ENCODE measurements around the gene AP2M1. TPM values are rescaled to one million over a fixed set of nuclear protein-coding genes. Genes with fewer than 3 reads are reported as not detected.

Gene AP2M1
- total RNA-seq, 1 experiment from 2014 or later: 335 TPM

- intact Hi-C loops (cut with micrococcal nuclease; ENCODE audit: unreplicated experiment) (no loop called here), in situ Hi-C loops (cut with HindIII; ENCODE audit: low pct_unique_long_range_greater_than_20kb, low sequenced_read_pairs) (no loop called here)
- H3K9me3 ChIP-seq (ENCODE audit: control insufficient read depth, insufficient read depth, low read depth, low read length): no peaks in the 10 kb centered on the region
- ATAC-seq (peak; percentile 95), DNase-seq (ENCODE audit: low read depth, low spot score) (peak; percentile 97)
- peak overlapping the region; percentile 92 for H3K27ac ChIP-seq (ENCODE audit: low read length)
- peaks cover 15% of the 10 kb centered on the region for H3K4me1 ChIP-seq (ENCODE audit: control insufficient read depth, insufficient read depth, low read length)
- TSS peak; percentile 97 for BruUV-seq (replicated peaks)
- CTCF ChIA-PET: interaction anchor here (0.5 to 1.0 kb wide), 3 partner anchors 10 to 283 kb away, joined by 3 to 6 read pairs (median 4); no protein-coding TSS in a partner anchor
- H3K27me3 ChIP-seq (ENCODE audit: control insufficient read depth, insufficient read depth, low read length): no peaks in the 10 kb centered on the region
- TF ChIP-seq, protein P1, sequence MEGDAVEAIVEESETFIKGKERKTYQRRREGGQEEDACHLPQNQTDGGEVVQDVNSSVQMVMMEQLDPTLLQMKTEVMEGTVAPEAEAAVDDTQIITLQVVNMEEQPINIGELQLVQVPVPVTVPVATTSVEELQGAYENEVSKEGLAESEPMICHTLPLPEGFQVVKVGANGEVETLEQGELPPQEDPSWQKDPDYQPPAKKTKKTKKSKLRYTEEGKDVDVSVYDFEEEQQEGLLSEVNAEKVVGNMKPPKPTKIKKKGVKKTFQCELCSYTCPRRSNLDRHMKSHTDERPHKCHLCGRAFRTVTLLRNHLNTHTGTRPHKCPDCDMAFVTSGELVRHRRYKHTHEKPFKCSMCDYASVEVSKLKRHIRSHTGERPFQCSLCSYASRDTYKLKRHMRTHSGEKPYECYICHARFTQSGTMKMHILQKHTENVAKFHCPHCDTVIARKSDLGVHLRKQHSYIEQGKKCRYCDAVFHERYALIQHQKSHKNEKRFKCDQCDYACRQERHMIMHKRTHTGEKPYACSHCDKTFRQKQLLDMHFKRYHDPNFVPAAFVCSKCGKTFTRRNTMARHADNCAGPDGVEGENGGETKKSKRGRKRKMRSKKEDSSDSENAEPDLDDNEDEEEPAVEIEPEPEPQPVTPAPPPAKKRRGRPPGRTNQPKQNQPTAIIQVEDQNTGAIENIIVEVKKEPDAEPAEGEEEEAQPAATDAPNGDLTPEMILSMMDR (IDR thresholded peaks at IDR 0.05): no peak
- 0 out of 2 replicates have a peak, but pooled peaks have one; percentile 17 for TF ChIP-seq TCF7L2 (IDR thresholded peaks at IDR 0.05; ENCODE audit: low read depth, low read length)
- TF ChIP-seq, protein P2, sequence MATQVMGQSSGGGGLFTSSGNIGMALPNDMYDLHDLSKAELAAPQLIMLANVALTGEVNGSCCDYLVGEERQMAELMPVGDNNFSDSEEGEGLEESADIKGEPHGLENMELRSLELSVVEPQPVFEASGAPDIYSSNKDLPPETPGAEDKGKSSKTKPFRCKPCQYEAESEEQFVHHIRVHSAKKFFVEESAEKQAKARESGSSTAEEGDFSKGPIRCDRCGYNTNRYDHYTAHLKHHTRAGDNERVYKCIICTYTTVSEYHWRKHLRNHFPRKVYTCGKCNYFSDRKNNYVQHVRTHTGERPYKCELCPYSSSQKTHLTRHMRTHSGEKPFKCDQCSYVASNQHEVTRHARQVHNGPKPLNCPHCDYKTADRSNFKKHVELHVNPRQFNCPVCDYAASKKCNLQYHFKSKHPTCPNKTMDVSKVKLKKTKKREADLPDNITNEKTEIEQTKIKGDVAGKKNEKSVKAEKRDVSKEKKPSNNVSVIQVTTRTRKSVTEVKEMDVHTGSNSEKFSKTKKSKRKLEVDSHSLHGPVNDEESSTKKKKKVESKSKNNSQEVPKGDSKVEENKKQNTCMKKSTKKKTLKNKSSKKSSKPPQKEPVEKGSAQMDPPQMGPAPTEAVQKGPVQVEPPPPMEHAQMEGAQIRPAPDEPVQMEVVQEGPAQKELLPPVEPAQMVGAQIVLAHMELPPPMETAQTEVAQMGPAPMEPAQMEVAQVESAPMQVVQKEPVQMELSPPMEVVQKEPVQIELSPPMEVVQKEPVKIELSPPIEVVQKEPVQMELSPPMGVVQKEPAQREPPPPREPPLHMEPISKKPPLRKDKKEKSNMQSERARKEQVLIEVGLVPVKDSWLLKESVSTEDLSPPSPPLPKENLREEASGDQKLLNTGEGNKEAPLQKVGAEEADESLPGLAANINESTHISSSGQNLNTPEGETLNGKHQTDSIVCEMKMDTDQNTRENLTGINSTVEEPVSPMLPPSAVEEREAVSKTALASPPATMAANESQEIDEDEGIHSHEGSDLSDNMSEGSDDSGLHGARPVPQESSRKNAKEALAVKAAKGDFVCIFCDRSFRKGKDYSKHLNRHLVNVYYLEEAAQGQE (IDR thresholded peaks at IDR 0.05; ENCODE audit: insufficient read depth in 1 of 2, low read depth in 2 of 2, low read length in 1 of 2): no peak
- peak; percentile 16; the same call in 1 of the 2 replicates for TF ChIP-seq SIN3A (IDR thresholded peaks at IDR 0.05; ENCODE audit: borderline replicate concordance, insufficient read depth, low read depth, low read length)
- TF ChIP-seq POLR2AphosphoS5 (IDR thresholded peaks at IDR 0.05; ENCODE audit: low read depth, low read length): peak; percentile 94
- POLR2A ChIA-PET: interaction anchor here (0.6 kb wide), 1 partner anchor 740 kb away, joined by 4 read pairs; no protein-coding TSS in a partner anchor
- H3K4me3 ChIP-seq (ENCODE audit: low read depth in 2 of 2, low read length in 2 of 2): peak overlapping the region; percentile 88 to 91
- H3K36me3 ChIP-seq (ENCODE audit: control insufficient read depth, insufficient read depth, low read length): peaks cover 34% of the 10 kb centered on the region
Observed at GRCh38 chr3:184185461-184186183, 11.0 kb downstream of the AP2M1 start.

DNA sequence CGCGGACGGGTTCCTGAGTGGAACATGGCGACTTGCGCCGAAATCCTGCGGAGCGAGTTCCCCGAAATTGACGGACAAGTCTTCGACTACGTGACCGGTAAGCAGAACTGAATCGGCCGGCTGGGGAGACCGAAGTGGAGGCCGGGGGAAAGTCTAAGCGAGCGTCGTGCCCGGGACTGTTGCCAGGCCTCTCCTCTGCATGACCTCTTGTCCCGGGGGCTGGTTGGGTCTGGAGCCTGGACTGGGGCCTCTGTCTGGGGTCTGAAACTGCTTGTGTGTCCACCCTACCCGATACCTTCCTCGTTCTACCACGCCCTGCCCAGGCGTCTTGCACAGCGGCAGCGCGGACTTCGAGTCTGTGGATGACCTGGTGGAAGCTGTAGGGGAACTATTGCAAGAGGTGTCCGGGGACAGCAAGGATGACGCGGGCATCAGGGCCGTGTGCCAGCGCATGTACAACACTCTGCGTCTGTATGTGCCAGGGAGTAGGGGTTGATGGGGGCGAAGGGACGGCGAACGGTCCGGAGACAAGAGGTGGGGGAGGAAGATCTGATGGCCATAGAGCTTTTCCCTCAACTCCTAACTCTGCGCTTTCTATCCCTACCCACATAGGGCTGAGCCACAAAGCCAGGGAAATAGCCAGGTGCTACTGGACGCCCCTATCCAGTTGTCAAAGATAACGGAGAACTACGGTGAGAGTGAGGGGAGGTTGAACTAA is 11.7 kb downstream of the AP2M1 start, which contains the start of gene ABCF3:
TSS of gene ABCF3 (plus strand) at position 16 of the 718 bp plus-strand sequence. CDS start at position 25, 9 bp downstream.
- CTCF ChIA-PET: interaction anchor here (0.5 to 1.0 kb wide), 4 partner anchors 11 to 282 kb away, joined by 3 to 9 read pairs (median 5); no protein-coding TSS in a partner anchor
- TF ChIP-seq, protein P2 (IDR thresholded peaks at IDR 0.05; ENCODE audit: insufficient read depth in 1 of 2, low read depth in 2 of 2, low read length in 1 of 2): no peak
- peak; percentile 48; the same call in 1 of the 2 replicates for TF ChIP-seq SIN3A (IDR thresholded peaks at IDR 0.05; ENCODE audit: borderline replicate concordance, insufficient read depth, low read depth, low read length)

More for the DNA sequence above, 11.7 kb downstream of the AP2M1 start, which contains the start of gene ABCF3:
- Histone ChIP-seq H3K4me3 (ENCODE audit: low read depth in 2 of 2, low read length in 2 of 2) (peak within 1 kb of the TSS; percentile 88 to 91), H3K4me1 (ENCODE audit: control insufficient read depth, insufficient read depth, low read length) (peaks cover 15% of the 10 kb centered on the region), H3K27me3 (ENCODE audit: control insufficient read depth, insufficient read depth, low read length) (no peaks in the 10 kb centered on the region), H3K36me3 (ENCODE audit: control insufficient read depth, insufficient read depth, low read length) (peaks cover 38% of the 10 kb centered on the region), H3K27ac (ENCODE audit: low read length) (peak within 1 kb of the TSS; percentile 92), H3K9me3 (ENCODE audit: control insufficient read depth, insufficient read depth, low read depth, low read length) (no peaks in the 10 kb centered on the region)
- DNase-seq (ENCODE audit: low read depth, low spot score) (no peak), ATAC-seq (peak; percentile 61)
- POLR2A ChIA-PET: no interaction called here
- intact Hi-C loops (cut with micrococcal nuclease; ENCODE audit: unreplicated experiment): no loop called here
- in situ Hi-C loops (cut with HindIII; ENCODE audit: low pct_unique_long_range_greater_than_20kb, low sequenced_read_pairs): no loop called here
- BruUV-seq (replicated peaks): no TSS peak
